Glomerular endothelial cell (primary cell): ENCODE results near the gene TTC13. TPM values are rescaled to one million over a fixed set of nuclear protein-coding genes. Genes with fewer than 3 reads are reported as not detected.
"Not testable (repeated sequence)": the region's sequence is repeated elsewhere in the genome, so short reads cannot be mapped to it uniquely, and the experiment has no call there.

Experiments used
- DNase-seq: peaks from one replicate; pipeline ENCODE4 v3.0.0-alpha.2; 2011; ENCODE audit warnings: low read depth, low spot score; ENCODE audit errors: extremely low read depth
- total RNA-seq: library from RNA; depleted of rRNA; stranded (reverse); fragments of >200 nt; gene quantifications from 2 replicates; pipeline ENCODE4 v1.2.3, GENCODE V29; 2015

The TTC13 gene
- total RNA-seq, 1 donor from 2014 or later: 19.7 TPM

DNA sequence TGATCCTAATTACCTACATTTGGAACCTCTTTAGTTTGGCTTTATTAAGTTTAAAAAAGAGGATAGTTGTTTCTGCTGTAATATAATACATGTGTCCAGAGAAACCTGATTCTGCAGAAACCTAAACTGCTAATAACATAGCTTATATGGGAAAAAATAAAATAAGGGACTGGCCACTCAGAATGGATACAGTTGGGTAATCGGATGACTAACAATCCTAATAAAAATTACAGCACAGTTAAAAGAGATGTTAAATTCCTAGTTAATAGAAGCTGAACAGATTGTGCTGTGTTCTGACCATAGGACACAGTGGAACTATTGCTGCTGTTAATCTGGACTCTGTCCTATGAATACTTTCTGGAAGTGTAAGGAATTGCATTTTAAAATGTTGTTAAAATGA lies 16.2 kb upstream of the TTC13 start:
- DNase-seq: no peak

DNA sequence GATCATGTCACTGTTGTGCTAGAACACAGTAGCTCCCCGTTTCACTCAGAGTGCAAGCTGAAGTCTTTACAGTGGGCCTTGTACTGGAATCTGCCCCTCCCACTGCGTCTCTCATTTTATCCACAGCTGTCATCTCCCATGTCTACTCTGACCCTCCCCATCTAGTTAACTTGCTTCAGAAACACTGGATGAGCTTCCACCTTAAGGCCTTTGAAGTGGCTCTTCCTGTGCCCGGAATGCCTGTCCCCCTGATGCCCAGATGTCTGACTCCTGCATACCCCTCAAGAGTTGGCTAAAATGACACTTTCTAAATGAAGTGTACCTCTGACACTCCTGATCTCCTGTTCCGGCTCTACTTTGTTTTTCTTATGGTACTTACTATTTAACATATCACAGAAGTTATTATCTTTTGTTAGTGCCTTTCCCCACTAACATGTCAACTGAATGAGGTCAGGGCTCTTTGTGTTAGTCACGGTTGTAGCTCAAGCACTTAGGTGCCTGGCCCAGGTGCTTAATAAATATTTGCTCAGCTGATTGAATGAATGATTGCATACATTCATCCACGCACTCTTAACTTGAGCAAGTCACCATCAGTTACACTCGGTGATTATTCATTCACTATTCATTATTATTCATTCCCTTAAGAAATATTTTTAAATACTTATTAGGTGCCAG lies 13.6 kb upstream of the TTC13 start:
- DNase-seq: no peak

DNA sequence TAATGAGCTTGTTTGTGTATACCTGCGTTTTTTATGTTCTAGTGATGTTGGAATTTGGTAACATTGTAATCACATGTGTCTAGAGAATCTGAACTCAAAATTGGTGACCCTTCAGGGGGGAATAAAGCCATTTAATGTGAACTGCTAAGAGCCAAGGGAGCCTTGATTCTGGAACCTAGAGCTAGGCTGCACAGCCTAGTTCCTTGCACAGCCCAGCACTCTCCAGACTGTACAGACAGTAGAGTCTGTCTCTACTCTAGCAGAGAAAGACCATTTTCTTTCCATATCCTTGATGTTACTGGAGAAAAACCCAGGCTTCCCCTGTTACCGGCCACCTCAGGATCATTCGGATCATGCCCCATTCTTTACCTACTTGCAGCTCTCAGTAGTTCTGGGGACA lies 8.8 kb upstream of the TTC13 start:
- no peak for DNase-seq

DNA sequence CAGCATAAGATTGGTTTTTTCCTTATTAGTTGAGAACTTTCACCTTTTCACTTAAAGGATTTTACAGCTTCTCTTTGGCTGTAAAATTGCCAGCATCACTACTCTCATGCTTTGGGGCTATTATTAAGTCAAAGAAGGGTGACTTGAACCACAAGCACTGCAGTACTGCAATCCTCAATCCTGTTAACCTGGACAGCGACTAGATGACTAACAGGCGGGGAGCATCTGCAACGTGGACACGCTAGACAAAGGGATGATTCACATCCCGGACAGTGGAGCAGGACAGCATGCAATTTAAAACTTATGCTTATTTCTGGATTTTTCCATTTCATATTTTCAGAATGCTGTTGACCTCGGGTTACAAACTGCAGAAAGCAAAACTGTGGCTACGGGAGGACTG lies 8.3 kb upstream of the TTC13 start:
- DNase-seq: no peak

DNA sequence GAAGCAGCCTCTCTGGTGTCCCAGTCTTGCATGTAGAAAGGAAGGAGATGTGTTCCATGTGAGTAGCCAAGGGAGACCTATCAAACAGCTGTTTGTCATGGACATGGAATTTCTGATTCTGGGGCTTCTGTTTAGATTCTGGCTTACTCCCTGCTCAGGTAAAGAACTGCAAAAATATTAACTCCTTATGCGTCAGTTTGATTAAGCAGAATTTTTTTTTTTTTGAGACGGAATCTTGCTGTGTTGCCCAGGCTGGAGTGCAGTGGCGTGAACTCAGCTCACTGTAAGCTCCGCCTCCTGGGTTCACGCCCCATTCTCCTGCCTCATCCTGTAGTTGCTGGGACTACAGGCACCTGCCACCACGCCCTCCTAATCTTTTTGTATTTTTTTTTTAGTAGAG lies 7.0 kb upstream of the TTC13 start:
- no peak for DNase-seq

DNA sequence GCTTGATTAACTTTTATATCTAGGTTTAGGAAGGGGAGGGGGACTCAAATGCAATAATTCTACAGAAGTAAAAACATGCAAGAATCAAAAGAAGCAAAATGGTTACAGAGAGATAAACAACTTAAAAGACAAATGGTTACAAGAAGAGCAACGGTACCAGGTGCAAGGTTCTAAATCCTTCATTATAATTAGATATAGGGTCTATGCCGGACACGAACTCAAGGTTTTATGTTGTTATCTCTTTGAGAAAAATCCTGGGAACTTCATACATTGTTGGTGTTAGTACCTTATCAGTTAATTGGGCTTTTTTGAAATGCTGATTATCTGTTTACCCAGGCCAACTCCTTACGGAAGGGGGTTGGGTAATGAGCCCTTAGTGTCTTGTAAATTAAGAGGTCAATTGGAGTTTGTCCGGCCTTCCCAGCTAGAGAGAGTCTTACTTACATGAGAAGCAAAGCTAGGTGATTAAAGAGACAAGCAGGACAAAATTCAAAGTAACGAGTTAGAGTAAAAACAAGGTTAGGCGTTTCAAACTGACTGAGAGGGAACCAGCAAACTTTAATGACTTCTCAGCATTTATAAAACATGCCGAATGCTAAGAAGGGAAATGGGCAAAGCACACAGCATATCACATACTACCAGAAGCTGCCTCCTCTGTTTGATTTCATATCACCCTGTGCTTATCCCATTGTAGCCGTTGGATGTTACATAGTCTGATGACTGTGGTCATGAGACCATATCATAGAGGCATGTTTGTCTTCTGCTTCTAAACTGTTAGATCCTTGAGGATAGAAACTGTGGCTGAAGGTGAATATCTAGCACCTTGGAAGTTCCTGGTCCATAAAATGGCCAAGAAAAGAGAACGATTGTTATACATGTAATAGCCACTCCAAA lies 6.2 kb upstream of the TTC13 start:
- not testable (repeated sequence) for DNase-seq

DNA sequence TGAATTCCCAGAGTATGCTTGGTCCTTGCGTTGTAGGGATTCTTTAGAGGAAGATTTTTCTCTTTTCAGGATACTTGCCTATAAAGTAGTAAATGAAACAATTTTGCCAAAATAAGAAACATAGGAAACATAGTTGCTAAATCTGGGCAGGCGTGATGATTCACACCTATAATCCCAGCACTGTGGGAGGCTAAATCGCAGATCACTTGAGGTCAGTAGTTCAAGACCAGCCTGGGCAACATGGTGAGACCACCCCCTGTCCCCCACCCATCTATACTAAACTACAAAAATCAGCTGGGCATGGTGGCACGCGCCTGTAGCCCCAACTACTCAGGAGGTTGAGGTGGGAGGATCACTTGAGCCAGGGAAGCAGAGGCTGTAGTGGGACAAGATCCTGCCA lies 5.2 kb upstream of the TTC13 start:
- no peak for DNase-seq

DNA sequence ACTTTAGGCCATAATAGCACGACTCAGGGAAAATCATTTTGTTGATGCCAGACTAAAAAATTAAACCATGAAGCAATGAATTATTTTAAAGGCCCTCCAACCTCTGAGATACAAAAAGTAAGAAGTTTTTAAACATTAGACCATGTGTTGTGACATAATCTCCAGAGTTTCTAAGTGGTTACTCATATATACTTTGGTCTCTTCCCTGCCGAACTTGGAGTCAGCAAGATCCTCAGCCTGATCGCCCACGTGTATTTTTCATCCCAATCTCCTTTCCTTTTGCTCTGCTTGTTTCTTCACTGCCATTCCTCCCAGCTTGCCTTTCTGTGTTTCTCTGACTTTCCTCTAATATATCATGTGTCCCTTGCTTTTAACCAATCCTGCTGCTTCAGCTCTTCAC lies 4.0 kb upstream of the TTC13 start:
- DNase-seq: no peak

DNA sequence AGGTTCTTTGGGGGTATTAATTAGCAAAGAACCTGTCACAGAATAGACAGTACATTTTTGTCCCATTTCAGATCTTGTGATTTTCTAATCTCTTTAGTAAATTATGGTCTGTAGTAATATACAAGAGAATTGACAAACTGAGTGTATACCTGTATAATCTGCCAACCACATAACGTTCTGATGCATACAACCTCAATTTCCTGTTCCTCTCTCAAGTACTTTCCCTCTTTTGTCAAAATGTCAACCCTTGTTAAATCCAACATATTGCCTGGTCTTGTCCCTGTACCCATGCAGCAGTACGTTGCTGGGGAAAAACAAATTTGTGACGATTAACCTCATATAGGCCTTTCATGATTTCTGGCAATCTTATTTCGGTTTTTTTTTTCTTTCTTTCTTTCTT lies 1.3 kb upstream of the TTC13 start:
- DNase-seq: no peak

DNA sequence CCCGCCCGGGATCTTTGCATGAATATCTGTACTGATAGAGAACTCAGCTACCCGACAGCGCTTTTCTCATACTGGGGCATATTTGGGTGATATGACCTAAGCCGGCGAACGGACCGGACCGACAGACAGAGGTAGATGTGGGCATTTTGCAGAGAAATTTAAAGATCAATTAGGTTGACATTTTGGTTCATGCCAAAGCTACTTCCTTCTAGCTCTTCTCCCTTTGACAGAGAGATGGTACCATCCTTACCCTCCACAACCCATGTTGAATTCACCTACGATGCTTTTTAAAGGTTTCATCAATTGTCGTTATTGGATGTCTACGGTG lies 692 bp upstream of the TTC13 start:
- no peak for DNase-seq

DNA sequence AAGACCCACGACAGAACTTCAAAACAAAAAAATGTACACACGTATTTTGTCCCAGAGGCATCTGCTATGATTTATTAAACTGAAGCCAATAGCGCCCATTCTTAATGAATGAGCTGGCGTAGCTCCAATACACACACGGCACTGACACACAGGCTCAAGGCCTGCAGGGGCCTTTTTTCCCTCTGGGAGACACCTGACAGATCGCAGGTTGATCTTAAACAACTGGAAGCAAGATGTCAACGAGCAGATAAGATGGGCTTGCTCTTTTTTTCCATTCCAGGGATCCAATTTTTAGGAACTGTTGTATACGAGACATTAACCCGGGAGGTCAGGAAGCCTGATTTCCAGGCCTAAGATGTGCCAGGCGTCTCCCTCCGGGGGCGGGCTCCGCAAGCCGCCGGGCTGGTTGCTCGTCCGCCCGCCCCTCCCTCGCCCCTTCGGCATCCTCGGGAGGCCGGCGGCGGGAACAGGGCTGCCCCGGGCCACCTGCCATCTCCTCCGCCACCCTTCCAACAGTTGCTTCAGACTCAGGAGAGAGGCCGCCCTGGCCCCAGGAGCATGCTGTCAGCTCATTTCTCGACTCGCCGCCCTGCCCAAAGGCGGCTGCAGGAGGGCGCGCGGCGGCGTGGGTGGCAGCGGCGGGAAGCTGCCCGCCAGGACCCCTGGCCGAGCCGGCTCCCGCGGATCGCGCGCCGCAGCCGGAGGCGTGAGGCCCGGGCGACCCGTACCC lies 735 bp downstream of the TTC13 start:
- peak; percentile 34 for DNase-seq

DNA sequence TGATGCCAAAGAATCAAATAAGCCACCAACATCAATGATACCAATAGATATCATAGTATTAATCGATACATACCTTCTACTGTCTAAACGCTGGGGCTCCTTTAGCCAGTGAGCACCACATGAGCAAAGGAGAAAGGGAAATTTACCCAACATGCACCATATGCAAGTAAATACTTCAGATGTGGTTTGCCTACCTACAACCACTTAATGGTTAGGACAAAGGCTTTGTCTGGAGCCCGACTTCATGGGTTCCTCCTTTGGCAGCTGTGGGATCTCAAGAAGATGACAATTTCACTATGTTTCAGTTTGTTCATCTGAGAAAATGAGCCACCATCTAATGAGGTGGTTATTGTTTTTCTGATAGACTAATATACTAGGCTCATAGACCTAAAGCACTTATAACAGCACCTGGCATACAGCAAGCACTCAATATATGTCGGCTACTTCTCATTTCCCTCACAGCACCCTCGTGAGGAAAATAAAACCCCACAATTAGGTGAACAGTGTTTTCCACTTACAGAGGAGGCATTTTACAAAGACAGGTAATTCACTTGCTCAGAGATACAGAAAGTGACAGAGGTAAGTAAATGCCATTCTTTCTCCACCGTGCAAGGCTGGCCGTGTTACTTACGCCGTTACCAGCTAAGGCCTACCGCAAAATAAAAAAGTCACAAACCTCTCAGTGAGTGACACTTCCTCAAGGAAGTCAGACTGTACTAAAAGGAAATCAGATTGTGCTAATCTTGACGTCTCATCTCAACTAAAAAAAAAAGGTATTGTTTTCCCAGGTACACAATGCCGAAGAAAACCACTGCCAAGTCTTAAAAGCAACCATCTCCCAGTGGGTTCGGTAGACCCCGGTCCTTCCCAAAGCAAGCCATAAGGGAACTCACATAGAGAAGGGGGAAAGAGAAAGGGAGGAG lies 1.6 kb downstream of the TTC13 start:
- peak; percentile 44 for DNase-seq

DNA sequence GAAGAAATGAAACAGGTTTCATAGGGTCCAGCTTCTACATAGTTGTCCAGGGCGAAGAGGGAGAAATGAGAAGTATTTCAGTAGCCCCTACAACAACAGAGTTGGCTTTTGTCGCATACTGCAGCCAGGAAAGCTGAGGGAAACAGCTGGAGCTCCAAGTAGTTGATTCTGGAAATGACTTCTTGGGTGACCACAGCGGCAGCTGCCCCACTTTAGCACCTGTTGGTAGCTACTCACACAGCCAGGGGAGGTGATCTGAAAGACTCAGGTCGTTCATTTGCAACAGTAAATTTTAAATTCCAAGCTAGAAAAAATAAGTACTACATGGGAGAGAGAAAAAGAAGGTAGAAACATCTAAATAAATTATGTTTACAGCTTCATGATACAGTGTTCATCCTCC lies 2.3 kb downstream of the TTC13 start:
- no peak for DNase-seq

DNA sequence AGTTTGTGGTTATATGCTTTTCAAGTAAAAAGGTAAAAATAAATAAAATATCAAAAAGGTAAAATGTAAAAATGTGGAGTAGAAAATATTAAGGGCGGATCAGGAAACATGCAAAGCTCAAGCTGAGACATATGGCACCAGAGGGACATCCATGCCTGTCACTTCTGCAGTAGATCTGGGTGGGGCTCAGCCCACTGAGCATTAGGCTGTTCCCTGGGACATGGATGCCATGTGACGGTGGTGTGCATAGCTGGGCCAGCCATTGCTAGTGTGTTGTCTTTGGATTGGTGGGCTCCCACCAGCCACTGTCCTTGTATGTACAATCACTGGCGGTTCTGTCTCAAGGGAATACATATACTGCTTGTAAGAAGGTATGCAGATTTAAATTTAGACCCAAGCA lies 3.0 kb downstream of the TTC13 start:
- DNase-seq: no peak

DNA sequence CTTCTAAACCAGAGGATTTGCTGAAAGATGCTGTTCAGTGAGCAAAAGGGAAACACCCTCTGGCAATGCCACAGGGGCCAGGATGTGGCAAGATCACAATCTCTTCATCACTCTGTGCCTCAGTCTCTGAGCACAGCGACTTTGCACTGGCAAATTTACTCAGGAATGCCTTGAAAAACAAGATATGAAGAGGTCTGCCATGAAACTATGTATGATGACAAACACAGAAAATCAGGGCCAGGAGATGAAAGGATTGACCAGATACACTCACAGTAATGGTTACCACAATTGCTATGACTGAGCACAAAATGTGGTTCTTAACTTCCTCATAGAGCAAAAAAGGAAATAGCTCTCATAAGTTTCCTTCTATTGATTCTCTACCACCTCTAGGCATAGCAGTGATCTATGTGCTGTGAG lies 5.8 kb downstream of the TTC13 start:
- DNase-seq: no peak

DNA sequence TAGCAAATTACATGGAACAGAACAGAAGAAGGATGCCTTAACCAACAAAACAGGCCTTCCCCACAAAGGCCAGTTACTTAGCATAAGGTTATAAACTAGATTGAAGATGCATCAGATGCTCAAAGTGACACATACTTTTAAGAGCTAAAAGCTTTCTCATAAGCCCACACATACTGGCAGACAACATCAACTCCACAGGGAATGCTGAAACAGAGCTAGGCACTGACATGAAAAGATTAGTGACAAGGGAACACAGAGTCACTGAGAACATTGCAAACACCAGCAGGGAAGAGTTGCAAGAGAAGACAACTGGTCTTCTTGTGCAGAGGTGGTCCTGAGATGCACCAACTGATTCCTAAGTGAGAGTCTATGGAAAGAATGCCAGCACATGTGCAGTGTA lies 6.9 kb downstream of the TTC13 start:
- no peak for DNase-seq

DNA sequence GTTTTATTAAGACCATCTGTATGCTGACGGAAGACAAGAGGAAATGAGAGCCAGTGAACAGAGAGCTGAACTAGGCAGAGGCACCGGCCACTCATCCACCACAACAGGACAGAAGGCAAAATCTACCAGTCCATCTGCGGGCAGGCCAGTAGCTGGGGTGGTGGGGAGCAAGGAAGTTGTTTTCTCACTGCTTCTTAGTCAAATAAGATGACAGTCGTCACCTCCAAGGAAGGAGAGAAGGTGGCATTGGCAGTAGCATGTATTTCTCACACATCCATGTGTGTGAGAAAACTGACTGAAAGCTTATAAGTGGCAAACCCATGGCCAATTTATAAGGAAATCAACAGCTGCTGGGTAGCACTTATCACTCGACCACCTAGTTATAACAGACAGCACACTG lies 8.2 kb downstream of the TTC13 start:
- DNase-seq: no peak

DNA sequence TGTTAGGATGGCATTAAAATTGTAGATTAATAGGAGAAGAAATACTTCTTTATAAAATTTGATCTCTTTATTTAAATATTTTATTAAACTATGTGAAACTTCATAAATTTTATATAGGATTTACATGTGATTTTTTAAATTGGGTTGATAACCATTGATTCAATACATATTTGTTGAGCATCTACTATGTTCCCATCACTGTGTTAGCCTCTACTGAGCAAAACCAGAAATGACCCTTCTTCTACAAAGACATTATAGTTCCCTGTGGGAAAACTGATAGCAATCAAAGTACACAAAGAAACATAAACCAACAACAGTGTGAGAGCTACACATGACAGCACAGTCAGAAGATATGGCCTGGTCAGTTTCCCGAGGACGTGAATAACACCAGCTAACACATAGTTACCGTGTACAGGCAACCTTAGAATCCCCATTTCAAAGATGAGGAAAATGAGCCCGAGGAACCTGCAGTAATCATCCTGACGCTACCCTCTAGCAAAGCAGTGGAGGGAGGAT lies 12.2 kb downstream of the TTC13 start:
- no peak for DNase-seq

DNA sequence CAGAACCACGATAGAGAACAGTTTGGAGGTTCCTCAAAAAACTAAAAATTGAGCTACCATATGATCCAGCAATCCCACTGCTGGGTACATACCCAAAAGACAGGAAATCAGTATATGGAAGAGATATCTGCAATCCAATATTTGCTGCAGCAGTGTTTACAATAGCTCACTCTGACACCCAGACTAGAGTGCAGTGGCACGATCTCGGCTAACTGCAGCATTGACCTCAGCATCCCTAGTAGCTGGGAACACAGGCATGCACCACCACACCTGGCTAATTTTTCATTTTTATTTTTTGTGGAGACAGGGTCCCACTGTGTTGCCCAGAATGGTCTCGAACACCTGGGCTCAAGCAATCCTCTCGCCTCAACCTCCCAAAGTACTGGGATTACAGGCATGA lies 13.1 kb downstream of the TTC13 start:
- no peak for DNase-seq

DNA sequence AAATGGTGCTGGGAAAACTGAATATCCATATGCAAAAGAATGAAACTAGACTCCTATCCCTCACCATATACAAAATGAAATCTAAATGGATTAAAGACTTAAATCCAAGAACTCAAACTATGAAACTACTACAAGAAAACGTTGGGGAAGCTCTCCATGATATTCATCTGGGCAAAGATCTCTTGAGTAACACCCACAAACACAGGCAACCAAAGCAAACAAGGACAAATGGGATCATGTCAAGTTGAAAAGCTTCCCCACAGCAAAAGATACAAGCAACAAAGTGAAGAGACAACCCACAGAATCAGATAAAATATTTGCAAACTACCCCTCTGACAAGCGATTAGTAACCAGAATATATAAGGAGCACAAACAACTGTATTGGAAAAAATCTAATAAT lies 13.8 kb downstream of the TTC13 start:
- no peak for DNase-seq

DNA sequence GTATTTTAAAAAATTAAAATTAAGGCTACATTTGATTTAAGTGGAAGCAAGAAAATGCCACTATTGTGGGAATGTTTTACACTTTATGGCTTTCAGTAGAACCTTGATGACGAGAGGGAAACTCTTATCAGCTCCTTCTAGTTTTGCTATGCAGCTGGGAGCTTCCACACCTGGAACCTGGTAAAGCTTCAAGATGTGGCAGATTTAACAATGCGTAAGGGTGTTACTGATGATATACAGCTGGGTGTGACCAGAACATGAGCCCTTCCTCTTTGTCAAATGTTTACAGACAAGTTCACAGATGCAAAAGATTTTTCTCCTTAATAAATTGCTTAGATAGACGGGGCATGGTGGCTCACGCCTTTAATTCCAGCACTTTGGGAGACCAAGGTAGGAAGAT lies 20.3 kb downstream of the TTC13 start:
- DNase-seq: no peak
